Suprapubic skin (tissue), 4 donors: Measurements from ENCODE around the gene ASIC2.

Source experiments
- CTCF ChIP-seq, 2 donors: fragments of 200-600 bp in 1 of 2; fragments of 450-650 bp in 1 of 2; sonication (generic) in 1 of 2; IDR thresholded peaks; one replicate each; pipeline ENCODE4 v1.5.1; 2016 to 2019; ENCODE audit warnings: antibody characterized with exemption in 2 of 2, mild to moderate bottlenecking in 1 of 2, moderate library complexity in 1 of 2
- EP300 ChIP-seq: sonication (generic); formaldehyde crosslinking; IDR thresholded peaks from one replicate; pipeline ENCODE4 v1.6.1; 2017; ENCODE audit warnings: antibody characterized with exemption
- POLR2A ChIP-seq, 2 donors: fragments of 450-650 bp; IDR thresholded peaks; one replicate each; pipeline ENCODE4 v1.6.1; 2017; ENCODE audit warnings: antibody characterized with exemption in 2 of 2, mild to moderate bottlenecking in 2 of 2, moderate library complexity in 2 of 2
- POLR2AphosphoS5 ChIP-seq, 3 donors: sonication (generic); formaldehyde crosslinking; IDR thresholded peaks; one replicate each; pipeline ENCODE4 v1.6.1; 2017; ENCODE audit warnings: antibody characterized with exemption in 3 of 3

GRCh38 chr17:33113991-33114370, 179.1 kb downstream of the ASIC2 start:
- TF ChIP-seq CTCF (IDR thresholded peaks at IDR 0.05) (no peak), EP300 (no peak), POLR2A (IDR thresholded peaks at IDR 0.05) (no peak), POLR2AphosphoS5 (IDR thresholded peaks at IDR 0.05) (no peak)
